PC-3 (cell line): ENCODE measurements around the gene TMEM163. TPM values are rescaled to one million over a fixed set of nuclear protein-coding genes. Genes with fewer than 3 reads are reported as not detected.
A peak's percentile ranks its signal among the peaks of the same experiment; 100 is the strongest.

Experiments used
- ATAC-seq: fragments of 200-7000 bp; cut with Tn5 transposase; 2 replicates; pipeline ENCODE4 v1.9.1; 2020; ENCODE audit warnings: mild to moderate bottlenecking, moderate library complexity
- BruUV-seq: library from RNA; stranded (reverse); fragments of 400-500 nt; replicated peaks from 2 replicates; lab custom pipeline; 2021; lab: Mats Ljungman, UMichigan
- CTCF ChIA-PET: fragments of 300-600 bp; sonication (Branson Sonifier 250); formaldehyde crosslinking; loops from one replicate; lab custom pipeline; 2022; ENCODE audit warnings: antibody characterized with exemption; lab: Charles Lee
- POLR2A ChIA-PET: fragments of 300-600 bp; sonication (Branson Sonifier 250); formaldehyde crosslinking; loops from one replicate; lab custom pipeline; 2022; ENCODE audit warnings: antibody characterized with exemption; ENCODE audit not compliant: unreplicated experiment; lab: Charles Lee
- DNase-seq: peaks from one replicate; pipeline ENCODE4 v3.0.0-alpha.2; 2015
- H2AFZ ChIP-seq: fragments of 300-600 bp; sonication (generic); 2 replicates; pipeline ENCODE4 v1.6.0; 2016; ENCODE audit warnings: antibody characterized with exemption, low read length
- H3F3A ChIP-seq: fragments of 300-600 bp; sonication (generic); one replicate; pipeline ENCODE4 v1.6.0; 2017; ENCODE audit warnings: antibody characterized with exemption, low read length, control low read depth, mild to moderate bottlenecking; ENCODE audit not compliant: unreplicated experiment
- H3K27ac ChIP-seq: fragments of 300-600 bp; sonication (generic); 2 replicates; pipeline ENCODE4 v1.5.1; 2016; ENCODE audit warnings: mild to moderate bottlenecking, low read length
- H3K27me3 ChIP-seq: fragments of 300-600 bp; sonication (generic); 2 replicates; pipeline ENCODE4 v1.6.1; 2016; ENCODE audit warnings: low read length, mixed read lengths
- H3K36me3 ChIP-seq: fragments of 300-600 bp; sonication (generic); 2 replicates; pipeline ENCODE4 v1.6.1; 2016; ENCODE audit warnings: low read depth, mixed run types, low read length, mixed read lengths
- H3K4me1 ChIP-seq: fragments of 300-600 bp; sonication (generic); 2 replicates; pipeline ENCODE4 v1.5.1; 2016; ENCODE audit warnings: low read length; ENCODE audit not compliant: insufficient read depth
- H3K4me2 ChIP-seq: fragments of 300-600 bp; sonication (generic); 2 replicates; pipeline ENCODE4 v1.6.0; 2016; ENCODE audit warnings: low read length
- H3K4me3 ChIP-seq: fragments of 300-600 bp; sonication (generic); 2 replicates; pipeline ENCODE4 v1.5.1; 2016; ENCODE audit warnings: mild to moderate bottlenecking, low read length, mixed read lengths
- H3K79me2 ChIP-seq: fragments of 300-600 bp; sonication (generic); 2 replicates; pipeline ENCODE4 v1.6.1; 2017; ENCODE audit warnings: low read length, mixed read lengths
- H3K9ac ChIP-seq: fragments of 300-600 bp; sonication (generic); 2 replicates; pipeline ENCODE4 v1.6.0; 2016; ENCODE audit warnings: mild to moderate bottlenecking, low read length
- H3K9me2 ChIP-seq: fragments of 300-600 bp; sonication (generic); replicated peaks from 2 replicates; pipeline ENCODE4 v1.6.1; 2016; ENCODE audit warnings: mixed run types, low read length, mixed read lengths
- H3K9me3 ChIP-seq: fragments of 300-600 bp; sonication (generic); 2 replicates; pipeline ENCODE4 v1.6.1; 2016; ENCODE audit warnings: low read length, mixed read lengths
- H4K20me1 ChIP-seq: fragments of 300-600 bp; sonication (generic); 2 replicates; pipeline ENCODE4 v1.6.1; 2016; ENCODE audit warnings: low read length, mixed read lengths
- CTCF ChIP-seq: fragments of 300-600 bp; sonication (generic); conservative IDR thresholded peaks from 2 replicates; pipeline ENCODE4 v1.5.1; 2017; ENCODE audit warnings: antibody characterized with exemption, low read depth, mild to moderate bottlenecking, low read length
- EZH2 ChIP-seq: fragments of 300-600 bp; sonication (generic); IDR thresholded peaks from one replicate; pipeline ENCODE4 v1.6.1; 2017; ENCODE audit warnings: antibody characterized with exemption, mild to moderate bottlenecking, low read length; ENCODE audit not compliant: unreplicated experiment
- EZH2phosphoT487 ChIP-seq: fragments of 300-600 bp; sonication (generic); IDR thresholded peaks from 2 replicates; pipeline ENCODE4 v1.6.1; 2018; ENCODE audit warnings: mild to moderate bottlenecking, antibody characterized with exemption, low read length, borderline replicate concordance
- intact Hi-C: fragments of 100-400 bp; cut with micrococcal nuclease; formaldehyde crosslinking; loops from 2 replicates; pipeline ENCODE4 v1.9.0; 2023
- total RNA-seq: library from RNA; depleted of rRNA; stranded (reverse); fragments of >200 nt; gene quantifications from 2 replicates; pipeline ENCODE4 v1.2.3, GENCODE V29; 2014

The TMEM163 gene
- total RNA-seq, 1 experiment from 2014 or later, result 0.47 TPM

- CTCF ChIA-PET, result no interaction called here
- TF ChIP-seq CTCF (no peak), EZH2 (no peak), EZH2phosphoT487 (no peak)
- peaks cover 1% of the 10 kb centered on the region for H3K4me1 ChIP-seq
- no peak for DNase-seq
- POLR2A ChIA-PET, result no interaction called here
- no peaks in the 10 kb centered on the region for H4K20me1 ChIP-seq
- BruUV-seq, result no TSS peak
- no peaks in the 10 kb centered on the region for H3K27me3 ChIP-seq
- H3K4me3 ChIP-seq, result no peak overlapping the region
- no peaks in the 10 kb centered on the region for H3K9me3 ChIP-seq
- intact Hi-C loops, result no loop called here
- no peak overlapping the region for H3K4me2 ChIP-seq
- H2AFZ ChIP-seq, result no peak overlapping the region
- no peaks in the 10 kb centered on the region for H3F3A ChIP-seq
- H3K9ac ChIP-seq, result no peak overlapping the region
- H3K27ac ChIP-seq, result no peak overlapping the region
- no peak for ATAC-seq
- H3K9me2 ChIP-seq, result no peaks in the 10 kb centered on the region
- H3K79me2 ChIP-seq, result no peaks in the 10 kb centered on the region
- no peaks in the 10 kb centered on the region for H3K36me3 ChIP-seq
Measured at GRCh38 chr2:134689315-134689714, 29.5 kb downstream of the TMEM163 start.

GRCh38 chr2:134685967-134686366 lies 32.8 kb downstream of the TMEM163 start:
- Histone ChIP-seq H3K27ac (no peak overlapping the region), H4K20me1 (no peaks in the 10 kb centered on the region), H3K9me2 (no peaks in the 10 kb centered on the region), H3K4me1 (peaks cover 20% of the 10 kb centered on the region), H3K4me2 (no peak overlapping the region), H2AFZ (no peak overlapping the region), H3K36me3 (no peaks in the 10 kb centered on the region), H3K79me2 (no peaks in the 10 kb centered on the region), H3F3A (no peaks in the 10 kb centered on the region), H3K27me3 (no peaks in the 10 kb centered on the region), H3K4me3 (no peak overlapping the region), H3K9me3 (no peaks in the 10 kb centered on the region), H3K9ac (no peak overlapping the region)
- no TSS peak for BruUV-seq
- DNase-seq (no peak), ATAC-seq (no peak)
- TF ChIP-seq EZH2 (no peak), EZH2phosphoT487 (no peak), CTCF (no peak)
- ChIA-PET POLR2A (no interaction called here), CTCF (no interaction called here)
- intact Hi-C loops, result no loop called here

GRCh38 chr2:134683561-134684112 lies 35.2 kb downstream of the TMEM163 start:
- Histone ChIP-seq H3K27ac (peak overlapping the region; percentile 68), H3K27me3 (no peaks in the 10 kb centered on the region), H3K9ac (no peak overlapping the region; the same call in 1 of the 2 replicates), H3K4me3 (no peak overlapping the region), H3K4me1 (peaks cover 20% of the 10 kb centered on the region), H3K9me2 (no peaks in the 10 kb centered on the region), H3F3A (no peaks in the 10 kb centered on the region), H3K36me3 (no peaks in the 10 kb centered on the region), H3K79me2 (no peaks in the 10 kb centered on the region), H3K4me2 (peak overlapping the region; percentile 41), H4K20me1 (no peaks in the 10 kb centered on the region), H2AFZ (no peak overlapping the region), H3K9me3 (no peaks in the 10 kb centered on the region)
- TF ChIP-seq EZH2 (no peak), EZH2phosphoT487 (no peak), CTCF (no peak)
- DNase-seq, result peak; percentile 86
- no TSS peak for BruUV-seq
- ATAC-seq, result peak; percentile 87
- intact Hi-C loops, result no loop called here
- ChIA-PET POLR2A (no interaction called here), CTCF (no interaction called here)
